CD4-positive, alpha-beta T cell (primary cell): ENCODE results near the gene TNIK. TPM values are rescaled to one million over a fixed set of nuclear protein-coding genes. Genes with fewer than 3 reads are reported as not detected.

ENCODE experiments used
- ATAC-seq: fragments of 200-7000 bp; cut with Tn5 transposase; one replicate; pipeline ENCODE4 v1.10.0; 2022; ENCODE audit warnings: mild to moderate bottlenecking; ENCODE audit not compliant: poor library complexity
- CTCF ChIA-PET: fragments of 350-600 bp; sonication (Branson Sonifier 250); formaldehyde crosslinking; loops from one replicate; lab custom pipeline; 2021; ENCODE audit warnings: antibody characterized with exemption, inconsistent platforms; lab: Charles Lee
- POLR2A ChIA-PET: fragments of 350-600 bp; sonication (Branson Sonifier 250); formaldehyde crosslinking; loops from one replicate; lab custom pipeline; 2021; ENCODE audit warnings: antibody characterized with exemption, inconsistent platforms; lab: Charles Lee
- DNase-seq, 14 experiments: peaks; one replicate each; pipeline ENCODE4 v3.0.0-alpha.2; 2013 to 2020; ENCODE audit warnings: mixed read lengths in 2 of 14
- H3K27ac ChIP-seq, 2 donors: one replicate each; pipeline versions ENCODE4 v1.5.1 to v1.7.0; 2013; ENCODE audit warnings: low read length in 2 of 2, low read depth in 1 of 2, mild to moderate bottlenecking in 1 of 2
- H3K27me3 ChIP-seq, 2 experiments: 1 replicate in 1 of 2; 2 replicates in 1 of 2; pipeline versions ENCODE4 v1.6.1 to v1.7.0; 2013; ENCODE audit warnings: low read length in 2 of 2, control low read depth in 1 of 2, mild to moderate bottlenecking in 1 of 2, moderate library complexity in 1 of 2; ENCODE audit not compliant: insufficient read depth in 2 of 2, control insufficient read depth in 1 of 2
- H3K36me3 ChIP-seq: one replicate; pipeline ENCODE4 v1.6.1; 2013; ENCODE audit warnings: low read length, control low read depth; ENCODE audit not compliant: insufficient read depth
- H3K4me1 ChIP-seq: one replicate; pipeline ENCODE4 v1.6.1; 2013; ENCODE audit warnings: low read length, control low read depth; ENCODE audit not compliant: insufficient read depth
- H3K4me3 ChIP-seq: one replicate; pipeline ENCODE4 v1.5.1; 2013; ENCODE audit warnings: mild to moderate bottlenecking, low read length, moderate library complexity
- H3K9me3 ChIP-seq, 2 experiments: 1 replicate in 1 of 2; 2 replicates in 1 of 2; pipeline versions ENCODE4 v1.6.1 to v1.7.0; 2013; ENCODE audit warnings: low read length in 2 of 2, mild to moderate bottlenecking in 2 of 2, control low read depth in 1 of 2, moderate library complexity in 1 of 2; ENCODE audit not compliant: control insufficient read depth in 1 of 2, insufficient read depth in 1 of 2
- H3K27ac Mint-ChIP-seq: one replicate; pipeline ENCODE4 v1.8.0; 2020; ENCODE audit warnings: mixed read lengths
- H3K27me3 Mint-ChIP-seq: one replicate; pipeline ENCODE4 v1.8.0; 2021; ENCODE audit warnings: mixed read lengths
- H3K36me3 Mint-ChIP-seq: one replicate; pipeline ENCODE4 v1.8.0; 2021; ENCODE audit warnings: low read depth, mixed read lengths
- H3K4me1 Mint-ChIP-seq: one replicate; pipeline ENCODE4 v1.8.0; 2021; ENCODE audit warnings: low read depth, mixed read lengths
- H3K4me3 Mint-ChIP-seq: one replicate; pipeline ENCODE4 v1.8.0; 2020; ENCODE audit warnings: mild to moderate bottlenecking, mixed read lengths
- H3K9me3 Mint-ChIP-seq: one replicate; pipeline ENCODE4 v1.8.0; 2020; ENCODE audit warnings: mixed read lengths
- CTCF ChIP-seq: fragments of 200-600 bp; IDR thresholded peaks from one replicate; pipeline ENCODE4 v1.8.0; 2022; ENCODE audit warnings: antibody characterized with exemption, mild to moderate bottlenecking
- intact Hi-C, 2 experiments: fragments of 100-400 bp; cut with DNase I in 1 of 2; cut with micrococcal nuclease in 1 of 2; formaldehyde crosslinking; loops; one replicate each; pipeline versions ENCODE4 v1.15.1 to v1.9.0; 2023 to 2025; cut with DNase I, micrococcal nuclease
- total RNA-seq, 174 experiments: library from RNA in 2 of 174; stranded (reverse) in 2 of 174; gene quantifications; one replicate each; pipeline ENCODE4 v1.2.3 and lab custom pipeline; 2021 to 2026

TNIK gene
- total RNA-seq, 2 experiments from 2014 or later = 71.0 to 78.3 TPM

- POLR2A ChIA-PET = no interaction called here
- Histone ChIP-seq H3K27ac (no peak overlapping the region), H3K36me3 (peaks cover 63% of the 10 kb centered on the region), H3K9me3 (no peaks in the 10 kb centered on the region), H3K27me3 (no peaks in the 10 kb centered on the region), H3K4me1 (no peaks in the 10 kb centered on the region), H3K4me3 (no peak overlapping the region)
- CTCF ChIA-PET = no interaction called here
- H3K9me3 Mint-ChIP-seq = no peaks in the 10 kb centered on the region
- ATAC-seq (no peak), DNase-seq (no peak)
- no peak for TF ChIP-seq CTCF
- H3K4me1 Mint-ChIP-seq = no peaks in the 10 kb centered on the region
- no peak overlapping the region for H3K27ac Mint-ChIP-seq
- no peak overlapping the region for H3K4me3 Mint-ChIP-seq
- peaks cover 92% of the 10 kb centered on the region for H3K36me3 Mint-ChIP-seq
- H3K27me3 Mint-ChIP-seq = no peaks in the 10 kb centered on the region
- intact Hi-C loops = no loop called here
These were observed 310.6 kb downstream of the TNIK start for GRCh38 chr3:171149526-171150116.

- no peak for TF ChIP-seq CTCF
- Histone ChIP-seq H3K27ac (no peak overlapping the region), H3K9me3 (no peaks in the 10 kb centered on the region), H3K27me3 (no peaks in the 10 kb centered on the region), H3K4me1 (no peaks in the 10 kb centered on the region), H3K4me3 (no peak overlapping the region), H3K36me3 (peaks cover 74% of the 10 kb centered on the region)
- H3K36me3 Mint-ChIP-seq = peaks cover 95% of the 10 kb centered on the region
- CTCF ChIA-PET = no interaction called here
- no peaks in the 10 kb centered on the region for H3K9me3 Mint-ChIP-seq
- H3K4me1 Mint-ChIP-seq = no peaks in the 10 kb centered on the region
- H3K4me3 Mint-ChIP-seq = no peak overlapping the region
- H3K27ac Mint-ChIP-seq = no peak overlapping the region
- ATAC-seq (no peak), DNase-seq (no peak)
- no peaks in the 10 kb centered on the region for H3K27me3 Mint-ChIP-seq
- intact Hi-C loops = no loop called here
- POLR2A ChIA-PET = no interaction called here
These were observed 314.4 kb downstream of the TNIK start for GRCh38 chr3:171145798-171146197.

- Mint-ChIP-seq H3K9me3 (no peaks in the 10 kb centered on the region), H3K36me3 (peaks cover 97% of the 10 kb centered on the region), H3K4me3 (no peak overlapping the region), H3K27ac (no peak overlapping the region), H3K4me1 (no peaks in the 10 kb centered on the region), H3K27me3 (no peaks in the 10 kb centered on the region)
- CTCF ChIA-PET = no interaction called here
- ATAC-seq = no peak
- no peak overlapping the region for H3K4me3 ChIP-seq
- H3K36me3 ChIP-seq = peaks cover 73% of the 10 kb centered on the region
- TF ChIP-seq CTCF = no peak
- no peak overlapping the region for H3K27ac ChIP-seq
- H3K27me3 ChIP-seq = no peaks in the 10 kb centered on the region
- H3K4me1 ChIP-seq = no peaks in the 10 kb centered on the region
- no peaks in the 10 kb centered on the region for H3K9me3 ChIP-seq
- DNase-seq = no peak
- POLR2A ChIA-PET = no interaction called here
- intact Hi-C loops = no loop called here
These were observed 317.2 kb downstream of the TNIK start for GRCh38 chr3:171142985-171143384.
